LNCAP (cell line): ENCODE data around the gene NAA15.

Experiments used
- CTCF ChIP-seq: fragments of 450-650 bp; IDR thresholded peaks from 2 replicates; pipeline ENCODE4 v1.5.1; 2017; ENCODE audit warnings: mild to moderate bottlenecking

Gene NAA15

GRCh38 chr4:139453371-139454110, 152.2 kb downstream of the NAA15 start:
- peak; percentile 23; the same call in 1 of the 2 replicates for TF ChIP-seq CTCF

GRCh38 chr4:139454111-139455045, 153.1 kb downstream of the NAA15 start, which contains the start of gene RAB33B:
RAB33B (plus strand) TSS chr4:139454121; CDS start chr4:139454196, 75 bp downstream.
- no peak for TF ChIP-seq CTCF

- TF ChIP-seq CTCF = no peak
Measured at GRCh38 chr4:139455126-139455538, 153.8 kb downstream of the NAA15 start.

- TF ChIP-seq CTCF = no peak
Measured at GRCh38 chr4:139457318-139457717, 156.0 kb downstream of the NAA15 start.

- no peak for TF ChIP-seq CTCF
Measured at GRCh38 chr4:139458543-139458942, 157.2 kb downstream of the NAA15 start.

GRCh38 chr4:139458999-139459398, 157.7 kb downstream of the NAA15 start:
- TF ChIP-seq CTCF = no peak

GRCh38 chr4:139460565-139460964, 159.3 kb downstream of the NAA15 start:
- TF ChIP-seq CTCF = no peak
